OCI-LY1 (cell line): ENCODE measurements around the gene ATP8B1.

ENCODE experiments used
- EZH2 ChIP-seq: fragments of 200-600 bp; sonication (generic), shearing (Covaris generic); IDR thresholded peaks from 2 replicates; pipeline ENCODE4 v1.8.0; 2017; ENCODE audit warnings: borderline replicate concordance, mixed run types, mild to moderate bottlenecking, antibody characterized with exemption, low read length, moderate library complexity, mixed read lengths
- TF ChIP-seq, protein P1 (sequence below): fragments of 200-600 bp; sonication (generic), shearing (Covaris generic); IDR thresholded peaks from 2 replicates; pipeline ENCODE4 v1.5.1; 2017; ENCODE audit warnings: mild to moderate bottlenecking, antibody characterized with exemption, low read length, moderate library complexity, mixed read lengths

GRCh38 chr18:57624988-57625387 is 178.1 kb downstream of the ATP8B1 start:
- TF ChIP-seq, protein P1, sequence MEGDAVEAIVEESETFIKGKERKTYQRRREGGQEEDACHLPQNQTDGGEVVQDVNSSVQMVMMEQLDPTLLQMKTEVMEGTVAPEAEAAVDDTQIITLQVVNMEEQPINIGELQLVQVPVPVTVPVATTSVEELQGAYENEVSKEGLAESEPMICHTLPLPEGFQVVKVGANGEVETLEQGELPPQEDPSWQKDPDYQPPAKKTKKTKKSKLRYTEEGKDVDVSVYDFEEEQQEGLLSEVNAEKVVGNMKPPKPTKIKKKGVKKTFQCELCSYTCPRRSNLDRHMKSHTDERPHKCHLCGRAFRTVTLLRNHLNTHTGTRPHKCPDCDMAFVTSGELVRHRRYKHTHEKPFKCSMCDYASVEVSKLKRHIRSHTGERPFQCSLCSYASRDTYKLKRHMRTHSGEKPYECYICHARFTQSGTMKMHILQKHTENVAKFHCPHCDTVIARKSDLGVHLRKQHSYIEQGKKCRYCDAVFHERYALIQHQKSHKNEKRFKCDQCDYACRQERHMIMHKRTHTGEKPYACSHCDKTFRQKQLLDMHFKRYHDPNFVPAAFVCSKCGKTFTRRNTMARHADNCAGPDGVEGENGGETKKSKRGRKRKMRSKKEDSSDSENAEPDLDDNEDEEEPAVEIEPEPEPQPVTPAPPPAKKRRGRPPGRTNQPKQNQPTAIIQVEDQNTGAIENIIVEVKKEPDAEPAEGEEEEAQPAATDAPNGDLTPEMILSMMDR: no peak
- no peak for TF ChIP-seq EZH2
